ENCODE measurements around the gene FCRL2.

FCRL2 gene

DNA sequence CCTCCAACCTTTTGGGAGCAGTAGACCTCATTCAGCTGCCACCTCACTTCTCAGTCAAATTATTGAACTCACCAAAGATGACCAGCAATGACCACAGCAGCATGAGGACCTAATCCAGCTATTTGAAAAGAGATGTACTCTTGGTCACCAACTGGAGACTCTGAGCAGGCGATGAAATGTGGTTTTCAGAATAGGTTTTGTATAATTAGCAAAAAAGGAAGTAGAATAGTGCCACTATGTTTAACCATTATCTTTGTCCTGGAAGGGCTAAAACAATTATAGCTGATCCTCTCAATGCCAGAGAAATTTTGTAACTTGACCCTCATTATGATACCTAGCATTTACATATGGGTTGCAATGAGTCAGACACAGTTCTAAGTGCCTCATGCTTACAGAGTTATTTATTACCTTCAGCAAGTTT lies at the start of gene FCRL2:
TSS of gene FCRL2 (minus strand) at position 162 of the 421 bp plus-strand sequence. CDS start at position 103, 59 bp downstream.
- H3K4me3 ChIP-seq (ENCODE audit: low read depth, low read length), result no peak within 1 kb of the TSS
- no peak for TF ChIP-seq CTCF (IDR thresholded peaks at IDR 0.05; ENCODE audit: low read depth, low read length, missing control alignments)
- no peaks in the 10 kb centered on the region for H3K36me3 ChIP-seq (replicated peaks)
- H3K27ac ChIP-seq, result no peak within 1 kb of the TSS
- no peak for DNase-seq
- no peaks in the 10 kb centered on the region for H3K27me3 ChIP-seq (replicated peaks)
- in situ Hi-C loops (cut with HindIII; ENCODE audit: low pct_ligation_motif_present, low sequenced_read_pairs), result no loop called here

DNA sequence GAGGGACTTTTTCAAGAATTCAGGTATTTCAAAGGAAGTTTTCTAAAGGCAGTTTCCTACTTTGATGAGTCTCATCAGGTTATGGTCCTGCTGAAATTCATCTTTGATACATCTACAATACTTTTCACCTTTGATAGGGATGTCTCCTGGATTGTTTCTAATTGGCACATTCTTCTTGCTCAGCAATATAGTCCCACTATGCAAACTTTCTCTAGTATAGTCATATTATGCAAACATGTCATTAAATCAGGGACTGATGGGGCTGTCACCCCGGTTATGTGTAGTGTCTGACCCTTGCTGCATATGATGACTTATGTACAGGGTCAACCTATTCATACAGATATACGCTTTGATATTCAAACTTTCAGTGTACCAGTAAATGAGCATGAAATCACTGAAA lies 43.4 kb upstream of the FCRL2 start:
- DNase-seq, result no peak
- Histone ChIP-seq H3K27me3 (replicated peaks) (no peaks in the 10 kb centered on the region), H3K4me3 (ENCODE audit: low read depth, low read length) (no peak overlapping the region), H3K36me3 (replicated peaks) (no peaks in the 10 kb centered on the region), H3K27ac (no peak overlapping the region)
- no peak for TF ChIP-seq CTCF (IDR thresholded peaks at IDR 0.05; ENCODE audit: low read depth, low read length, missing control alignments)
- in situ Hi-C loops (cut with HindIII; ENCODE audit: low pct_ligation_motif_present, low sequenced_read_pairs), result no loop called here

DNA sequence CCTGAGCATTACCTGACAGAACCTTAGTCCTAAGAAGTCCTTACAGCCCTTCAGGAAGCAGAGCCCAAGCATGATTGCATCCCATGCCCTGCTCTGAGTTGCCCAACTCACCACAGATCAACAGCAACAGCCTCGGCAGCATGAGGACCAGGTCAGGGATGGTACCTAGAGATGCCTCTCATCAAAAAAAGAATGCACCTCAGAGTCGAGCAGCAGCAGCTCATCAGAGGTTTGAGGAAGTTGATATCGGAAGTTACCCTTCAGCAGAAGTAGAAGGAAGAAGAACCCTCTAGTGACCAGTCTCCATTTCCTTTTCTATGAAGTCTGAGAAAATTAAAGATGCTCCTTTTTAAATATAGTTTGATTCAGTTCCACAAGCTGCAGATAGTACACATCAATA lies 43.0 kb upstream of the FCRL2 start, which contains the start of gene FCRL1:
TSS of gene FCRL1 (minus strand) at position 225 of the 400 bp plus-strand sequence. CDS start at position 142, 83 bp downstream.
- TF ChIP-seq CTCF (IDR thresholded peaks at IDR 0.05; ENCODE audit: low read depth, low read length, missing control alignments), result no peak
- DNase-seq, result no peak
- no peak within 1 kb of the TSS for H3K27ac ChIP-seq
- H3K27me3 ChIP-seq (replicated peaks), result no peaks in the 10 kb centered on the region
- H3K36me3 ChIP-seq (replicated peaks), result no peaks in the 10 kb centered on the region
- in situ Hi-C loops (cut with HindIII; ENCODE audit: low pct_ligation_motif_present, low sequenced_read_pairs), result no loop called here
- no peak within 1 kb of the TSS for H3K4me3 ChIP-seq (ENCODE audit: low read depth, low read length)

DNA sequence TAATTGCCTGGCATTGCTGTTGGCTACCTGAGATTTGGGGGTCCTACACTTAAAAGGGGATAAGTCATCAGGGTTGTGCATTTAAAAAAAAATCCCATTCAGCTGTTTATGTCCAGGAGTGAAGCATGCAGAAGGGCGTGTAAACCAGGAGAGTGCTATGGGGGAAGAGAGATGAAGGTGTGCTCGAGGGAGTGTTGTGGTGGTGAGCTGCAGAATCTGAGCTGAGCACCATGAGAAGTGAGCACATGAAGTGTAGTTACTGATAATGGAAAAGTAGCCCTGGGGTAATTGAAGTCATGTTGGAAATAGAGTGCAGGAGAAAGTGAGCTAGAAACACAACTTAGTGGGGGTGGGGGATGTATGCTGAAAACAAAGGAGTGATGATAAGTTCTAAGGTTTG lies 42.3 kb upstream of the FCRL2 start:
- no peaks in the 10 kb centered on the region for H3K27me3 ChIP-seq (replicated peaks)
- H3K27ac ChIP-seq, result no peak overlapping the region
- no peak overlapping the region for H3K4me3 ChIP-seq (ENCODE audit: low read depth, low read length)
- H3K36me3 ChIP-seq (replicated peaks), result no peaks in the 10 kb centered on the region
- in situ Hi-C loops (cut with HindIII; ENCODE audit: low pct_ligation_motif_present, low sequenced_read_pairs), result no loop called here
- no peak for DNase-seq
- TF ChIP-seq CTCF (IDR thresholded peaks at IDR 0.05; ENCODE audit: low read depth, low read length, missing control alignments), result no peak

DNA sequence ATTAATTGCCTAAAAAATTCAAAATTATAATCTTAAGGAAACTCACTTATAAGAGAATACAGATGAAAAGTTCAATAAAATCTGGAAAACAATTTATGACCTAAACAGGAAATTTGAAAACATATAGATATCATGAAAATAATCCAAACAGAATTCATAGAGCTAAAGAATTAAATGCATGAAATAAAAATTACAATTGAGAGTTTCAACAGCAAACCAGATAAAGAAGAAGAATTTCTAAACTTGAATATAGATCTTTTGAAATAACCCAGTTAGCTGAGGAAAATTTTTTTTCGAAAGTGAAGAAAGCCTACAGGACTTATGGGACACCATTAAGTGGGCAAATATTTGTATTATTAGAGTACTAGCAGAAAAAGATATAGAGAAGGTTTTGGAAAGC lies 36.3 kb upstream of the FCRL2 start:
- Histone ChIP-seq H3K27ac (no peak overlapping the region), H3K27me3 (replicated peaks) (no peaks in the 10 kb centered on the region), H3K36me3 (replicated peaks) (no peaks in the 10 kb centered on the region), H3K4me3 (ENCODE audit: low read depth, low read length) (no peak overlapping the region)
- TF ChIP-seq CTCF (IDR thresholded peaks at IDR 0.05; ENCODE audit: low read depth, low read length, missing control alignments), result no peak
- DNase-seq, result no peak
- in situ Hi-C loops (cut with HindIII; ENCODE audit: low pct_ligation_motif_present, low sequenced_read_pairs), result no loop called here

DNA sequence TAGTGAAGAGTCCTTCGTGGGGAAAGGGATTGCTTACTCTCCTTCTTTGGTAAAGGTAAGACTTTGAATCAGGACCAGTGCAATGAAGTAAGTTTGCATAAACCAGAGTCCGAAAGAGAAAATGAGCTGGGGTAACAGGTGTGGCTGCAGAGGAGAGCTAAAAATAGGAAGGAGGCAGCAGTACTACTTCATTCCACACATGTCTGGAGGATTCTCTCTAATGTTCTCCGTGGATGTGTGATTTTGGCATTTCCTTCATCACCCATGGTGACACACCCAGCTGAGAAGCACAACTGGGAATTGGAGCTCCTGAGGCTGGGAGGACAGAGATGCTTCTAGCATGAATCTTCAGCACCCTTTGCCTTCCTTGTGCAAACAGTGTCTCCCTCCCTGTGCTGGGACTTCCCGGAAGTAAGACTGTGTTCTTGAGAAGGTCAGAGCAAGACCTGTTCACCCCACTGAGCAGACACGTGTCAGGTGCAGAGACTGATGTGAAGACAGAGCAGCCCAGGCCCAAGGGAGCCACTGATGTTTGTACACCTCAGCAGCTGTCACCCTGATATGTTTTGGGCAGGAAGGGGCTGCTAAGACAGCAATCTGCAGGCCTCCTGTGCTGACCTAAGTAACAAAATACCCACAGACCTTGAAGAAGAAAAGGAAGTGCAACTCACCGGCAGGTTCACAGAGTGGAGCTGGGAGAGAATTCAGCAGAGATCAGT lies 29.7 kb upstream of the FCRL2 start:
- in situ Hi-C loops (cut with HindIII; ENCODE audit: low pct_ligation_motif_present, low sequenced_read_pairs), result no loop called here

More for the DNA sequence above, 29.7 kb upstream of the FCRL2 start:
- Histone ChIP-seq H3K4me3 (ENCODE audit: low read depth, low read length) (no peak overlapping the region), H3K27me3 (replicated peaks) (no peaks in the 10 kb centered on the region), H3K36me3 (replicated peaks) (no peaks in the 10 kb centered on the region), H3K27ac (no peak overlapping the region)
- TF ChIP-seq CTCF (IDR thresholded peaks at IDR 0.05; ENCODE audit: low read depth, low read length, missing control alignments), result no peak
- no peak for DNase-seq

All from brain microvascular endothelial cell (primary cell).